Mammary epithelial cell (primary cell): ENCODE results near the gene ZGPAT.

Experiments used
- CTCF ChIP-seq, 2 donors: IDR thresholded peaks in 1 of 2; conservative IDR thresholded peaks in 1 of 2; 2 replicates each; pipeline ENCODE4 v1.5.1; 2011 to 2012; ENCODE audit warnings: inconsistent platforms in 2 of 2, low read length in 2 of 2, mild to moderate bottlenecking in 2 of 2, control low read depth in 1 of 2, low read depth in 1 of 2; ENCODE audit not compliant: insufficient read depth in 1 of 2; ENCODE audit errors: extremely low read depth in 1 of 2
- EZH2 ChIP-seq: IDR thresholded peaks from 2 replicates; pipeline ENCODE4 v1.6.1; 2012; ENCODE audit warnings: low read length, inconsistent platforms, borderline replicate concordance

- TF ChIP-seq EZH2 (no peak), CTCF (conservative IDR thresholded peaks at IDR 0.05 in 1 of 2, IDR thresholded peaks at IDR 0.05 in 1 of 2; ENCODE audit: extremely low read depth in 1 of 2, insufficient read depth in 1 of 2, low read depth in 1 of 2, low read length in 2 of 2) (no peak)
Observed at GRCh38 chr20:63664861-63665594, 42.8 kb upstream of the ZGPAT start.
